AML-193 (cell line): ENCODE measurements around the gene DLG5.

Source experiments
- DNase-seq, 2 experiments: peaks; one replicate each; lab custom pipeline; 2025; lab: John Stamatoyannopoulos, UW

The DLG5 gene

DNA sequence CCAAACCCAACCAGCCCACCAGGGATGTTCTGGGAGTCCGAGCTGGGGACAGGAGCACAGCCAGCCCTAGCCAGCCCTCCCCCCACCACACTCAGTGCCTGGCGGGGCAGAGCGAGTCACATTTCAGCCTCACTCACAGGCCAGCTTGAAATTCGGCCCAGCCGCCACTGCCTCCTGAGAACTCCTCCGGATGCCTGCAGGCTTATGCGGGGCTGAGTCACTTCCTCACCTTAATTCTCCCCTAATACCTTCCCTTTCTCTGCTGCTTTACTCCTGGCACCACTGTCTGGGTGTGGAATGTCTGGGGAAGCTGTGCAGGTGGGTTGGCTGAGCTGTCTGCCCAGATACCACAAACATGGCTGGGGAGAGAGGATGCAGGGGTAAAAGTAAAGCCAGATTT is 22.6 kb upstream of the DLG5 start:
- DNase-seq: no peak

DNA sequence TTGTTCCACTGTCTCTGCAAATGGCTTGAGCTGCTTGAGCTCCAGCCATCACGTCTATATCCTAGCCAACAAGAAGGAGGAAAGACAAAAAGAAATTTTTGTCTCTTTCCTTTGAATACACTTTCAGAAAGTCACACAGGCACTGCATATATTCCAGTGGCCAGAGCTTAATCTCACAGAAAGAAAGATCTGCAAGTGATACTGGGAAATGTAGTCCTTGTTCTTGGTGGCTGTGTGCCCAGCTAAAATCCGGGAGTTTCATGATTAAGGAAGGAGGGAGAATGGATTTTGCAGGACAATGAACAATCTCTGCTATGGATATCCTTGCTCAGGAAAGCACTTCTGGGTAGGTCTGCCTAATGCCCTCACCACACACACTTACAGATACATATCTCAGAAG is 19.5 kb upstream of the DLG5 start:
- no peak for DNase-seq

DNA sequence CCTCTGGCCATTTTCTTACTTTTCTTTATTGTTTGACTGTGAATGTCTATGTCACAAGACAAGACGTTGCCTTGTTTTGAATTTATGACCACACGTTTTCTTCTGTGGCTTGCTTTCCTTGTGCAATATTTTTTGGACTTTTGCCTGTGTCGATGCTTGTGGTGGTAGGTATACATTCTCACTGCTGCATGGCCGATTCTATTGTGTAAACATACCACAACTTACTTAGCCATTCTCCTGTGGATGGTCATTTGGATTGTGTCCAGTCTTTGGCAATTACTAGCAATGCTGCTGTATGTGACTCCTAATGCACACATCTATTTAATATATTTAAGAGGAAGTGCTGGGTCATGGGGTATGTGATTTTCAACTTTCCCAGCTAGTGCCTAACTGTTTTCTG is 18.0 kb upstream of the DLG5 start:
- DNase-seq: peak; percentile 83 to 86

DNA sequence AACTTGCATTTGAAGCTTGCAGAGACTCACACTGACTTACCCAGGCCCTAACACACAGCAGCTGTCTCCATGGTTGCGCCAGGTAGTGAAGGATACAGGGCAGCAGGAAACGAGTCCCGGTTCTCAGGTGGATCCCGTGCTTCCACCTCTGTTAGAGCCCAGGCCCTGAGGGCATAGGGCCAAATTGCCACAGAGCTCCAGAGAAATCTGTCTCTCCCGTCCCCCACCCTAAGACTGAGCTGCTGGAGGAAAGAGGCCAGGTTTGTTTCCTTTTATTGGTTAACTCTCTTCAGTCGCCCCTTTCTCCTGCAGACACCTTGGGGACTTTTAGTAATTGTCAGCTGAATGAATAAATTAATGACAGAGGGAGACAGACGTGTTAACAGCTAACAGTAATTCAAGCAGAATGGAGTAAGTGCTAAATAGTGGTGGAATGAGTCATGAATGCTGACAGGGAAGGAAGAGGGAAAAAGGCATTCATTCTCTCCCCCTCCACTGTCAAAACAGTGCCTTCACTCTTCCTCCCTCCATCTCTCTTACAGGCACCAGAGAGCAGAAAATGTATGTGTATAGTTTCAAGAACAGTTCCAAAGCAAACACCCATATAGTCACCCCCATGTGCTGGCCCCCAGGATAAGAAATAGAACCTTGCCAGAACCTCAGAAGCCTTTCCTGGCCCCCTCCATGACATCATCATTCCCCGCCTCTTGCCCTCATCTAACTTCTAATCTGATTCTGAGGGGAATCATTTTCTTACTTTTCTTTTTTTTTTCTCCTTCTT is 16.8 kb upstream of the DLG5 start:
- peak in 1 of 2 experiments; percentile 3 for DNase-seq

DNA sequence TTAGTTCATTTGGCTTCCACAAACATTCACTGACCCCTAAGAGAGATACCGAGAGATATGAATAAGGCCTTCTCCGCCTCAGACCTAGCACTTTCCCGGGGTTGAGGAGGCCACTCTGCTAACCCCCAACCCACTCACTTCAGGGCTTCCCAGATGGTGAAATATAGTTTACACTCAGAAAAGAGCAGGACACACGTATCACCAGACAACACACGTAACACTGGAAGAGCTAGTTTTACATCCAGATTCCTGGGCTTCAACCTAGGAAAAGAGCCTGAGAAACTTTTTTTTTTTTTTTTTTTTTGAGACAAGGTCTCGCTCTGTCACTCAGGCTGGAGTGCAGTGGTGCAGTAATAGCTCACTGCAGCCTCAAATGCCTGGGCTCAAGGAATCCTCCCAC is 15.2 kb upstream of the DLG5 start:
- DNase-seq: no peak

DNA sequence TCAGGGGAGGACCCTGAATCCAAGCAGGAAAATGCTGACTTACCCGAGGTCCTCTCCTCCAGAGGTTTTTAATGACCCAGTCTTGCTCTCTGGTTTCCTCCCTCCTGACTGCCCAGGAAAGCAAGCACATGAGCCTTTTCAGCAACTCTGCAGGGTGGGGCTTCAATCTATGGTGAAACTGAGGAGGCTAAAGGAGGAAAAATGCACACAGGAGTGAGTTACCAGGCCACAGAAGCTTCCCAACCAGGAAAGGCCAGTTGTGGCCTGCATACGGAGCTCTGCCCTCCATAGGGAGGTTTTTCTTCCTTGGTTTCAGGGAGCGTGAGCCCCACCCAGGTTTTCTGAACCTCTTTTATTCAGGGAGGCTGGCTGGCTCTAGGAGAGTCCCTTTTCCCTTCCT is 14.1 kb upstream of the DLG5 start:
- DNase-seq: no peak

DNA sequence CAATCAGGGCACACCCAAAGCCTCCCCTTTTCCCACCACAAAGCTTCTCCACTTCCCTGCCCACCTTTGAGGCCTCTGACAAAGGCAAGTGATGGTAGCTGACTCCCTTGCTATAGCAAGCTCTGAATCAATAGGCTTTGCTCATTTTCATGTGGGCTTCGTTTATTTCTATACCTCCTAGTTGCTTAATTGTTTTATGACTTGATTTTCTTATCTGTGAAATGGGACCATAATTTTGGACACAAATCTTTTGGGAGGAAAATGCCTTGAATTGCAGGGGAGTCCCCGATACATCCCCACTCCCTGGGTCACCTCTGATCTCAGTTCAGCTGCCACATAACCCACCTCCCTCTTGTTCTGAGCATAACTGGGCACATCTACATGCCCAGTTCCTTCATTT is 13.7 kb upstream of the DLG5 start:
- DNase-seq: no peak

DNA sequence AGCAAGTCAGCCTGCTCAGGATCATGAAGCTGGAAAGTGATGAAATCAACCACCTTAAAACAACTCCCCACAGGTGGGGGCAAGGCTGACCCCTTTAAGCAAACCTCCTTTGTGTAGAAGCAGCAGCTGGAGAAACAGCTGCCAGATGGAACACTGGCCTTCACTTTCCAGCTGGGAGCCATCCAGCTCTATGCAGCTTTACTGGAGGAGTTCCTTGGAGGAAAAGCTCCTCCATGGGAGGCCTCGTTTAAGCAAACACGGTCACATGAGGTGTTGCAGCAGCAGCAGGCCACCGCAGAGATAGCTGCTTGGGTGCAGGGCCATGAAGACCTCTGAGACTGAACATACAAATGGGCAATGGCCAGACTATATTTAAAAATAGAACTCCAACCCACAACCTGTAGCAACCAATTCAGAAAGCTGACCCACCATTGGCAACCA is 13.0 kb upstream of the DLG5 start:
- DNase-seq: no peak

DNA sequence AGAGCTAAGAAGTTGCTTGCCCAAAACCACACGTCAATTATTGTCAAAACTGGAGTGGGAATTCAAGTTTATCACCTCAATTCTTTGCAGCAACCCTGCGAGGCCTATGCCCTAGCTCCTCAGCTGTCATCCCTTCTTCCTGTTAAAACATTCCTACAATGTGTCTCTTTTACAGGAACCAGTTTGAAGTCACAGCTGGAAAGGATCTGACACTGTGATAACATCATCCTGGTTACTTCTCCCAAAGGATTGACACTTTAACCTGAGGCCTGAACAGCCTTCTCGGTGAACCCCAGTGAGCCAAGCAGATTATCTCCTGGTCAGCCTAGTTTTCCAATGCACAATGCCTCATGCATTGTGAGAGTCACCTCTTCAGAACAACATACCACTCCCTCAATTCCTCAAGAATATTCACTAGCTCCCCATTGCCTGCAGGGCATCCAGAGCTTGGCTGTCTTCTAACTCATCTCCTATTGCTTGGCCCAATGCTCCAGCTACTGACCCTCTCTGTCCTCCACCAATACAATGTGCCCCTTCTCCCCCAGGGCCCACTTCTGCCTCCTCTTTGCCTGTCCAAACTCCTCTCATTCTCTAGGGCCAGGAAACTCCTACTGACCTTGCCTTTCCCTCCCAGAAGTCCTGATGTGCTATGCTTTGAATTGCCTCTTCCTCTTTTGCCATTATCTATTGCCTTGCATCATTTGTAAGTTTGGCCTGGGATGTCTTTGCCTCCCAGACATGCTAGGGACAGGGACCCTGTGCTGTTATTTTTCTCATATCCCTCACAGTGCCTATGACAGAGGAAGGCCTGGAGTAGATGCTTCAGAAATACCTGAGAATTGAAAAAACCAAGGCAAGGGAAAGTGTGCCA is 10.4 kb upstream of the DLG5 start:
- DNase-seq: peak in 1 of 2 experiments; percentile 2

DNA sequence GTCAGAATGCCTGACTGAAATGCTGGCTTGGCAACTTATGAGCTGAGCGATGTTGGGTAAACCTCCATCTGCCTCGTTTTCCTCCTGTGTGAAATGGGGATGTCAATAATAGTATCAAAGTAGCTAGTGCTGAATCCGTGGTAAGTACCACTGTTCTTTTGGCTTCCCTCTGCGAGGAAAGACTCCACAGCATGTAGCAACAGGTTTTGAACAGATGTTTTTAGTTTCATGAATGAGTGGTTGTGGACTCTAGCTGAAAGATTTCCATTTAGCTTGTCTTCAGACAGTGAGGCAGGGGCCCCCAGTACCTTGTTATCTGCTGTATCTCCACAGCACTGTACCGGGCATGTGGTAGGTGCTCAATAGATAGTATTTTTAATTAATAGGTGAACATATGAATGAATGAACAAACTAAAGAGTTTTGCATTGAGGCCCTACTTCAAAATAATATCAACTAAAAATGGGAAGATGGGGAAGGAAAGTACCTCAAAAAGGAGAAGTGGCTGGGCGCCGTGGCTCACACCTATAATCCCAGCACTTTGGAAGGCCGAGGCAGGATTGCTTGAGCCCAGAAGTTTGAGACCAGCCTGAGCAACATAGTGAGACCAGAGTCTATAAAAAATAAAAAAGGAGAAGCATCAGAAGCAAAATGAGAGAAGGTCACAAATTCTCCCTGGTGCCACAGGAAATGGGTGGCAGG is 5.6 kb upstream of the DLG5 start:
- DNase-seq: no peak

DNA sequence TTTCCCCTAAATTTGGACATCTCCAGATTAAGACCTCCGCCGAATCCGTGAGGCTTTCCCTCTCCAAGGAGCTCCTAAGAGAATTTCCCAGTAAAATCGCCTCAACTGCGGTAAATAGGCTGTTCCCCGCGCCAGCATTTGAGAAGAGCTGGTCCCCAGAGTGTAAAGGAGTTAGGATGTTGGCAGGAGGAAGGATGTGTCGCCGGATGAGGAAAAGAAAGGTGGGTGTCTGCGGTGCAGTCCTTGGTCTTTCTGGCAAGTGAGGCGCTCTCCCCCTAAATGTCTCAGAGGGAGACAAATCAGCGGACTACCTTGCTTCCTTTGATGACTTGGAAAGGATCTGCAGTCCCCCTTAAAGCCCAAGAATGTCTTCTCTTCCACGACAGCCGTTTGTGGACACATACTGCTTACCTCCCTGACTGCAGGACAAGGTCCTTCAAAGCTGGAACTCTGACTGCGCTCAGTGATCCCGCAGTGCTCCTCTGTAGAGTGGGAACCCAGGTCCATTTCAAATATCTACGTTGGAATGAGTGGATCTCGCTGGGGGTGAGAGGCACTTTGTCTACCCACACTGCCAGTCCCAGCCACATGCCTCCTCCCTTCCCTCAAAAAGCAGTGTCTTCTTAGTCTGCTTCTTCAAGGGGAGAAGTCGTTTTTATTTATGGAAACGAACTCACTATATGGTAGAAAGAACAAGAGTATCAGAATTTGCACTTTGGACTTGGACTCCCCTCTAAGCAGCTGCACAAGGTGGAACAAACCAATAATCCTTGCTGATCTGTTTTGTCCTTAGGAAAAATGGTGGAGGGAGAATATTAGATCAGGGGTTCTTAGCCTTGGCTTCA is 1.1 kb upstream of the DLG5 start:
- no peak for DNase-seq

DNA sequence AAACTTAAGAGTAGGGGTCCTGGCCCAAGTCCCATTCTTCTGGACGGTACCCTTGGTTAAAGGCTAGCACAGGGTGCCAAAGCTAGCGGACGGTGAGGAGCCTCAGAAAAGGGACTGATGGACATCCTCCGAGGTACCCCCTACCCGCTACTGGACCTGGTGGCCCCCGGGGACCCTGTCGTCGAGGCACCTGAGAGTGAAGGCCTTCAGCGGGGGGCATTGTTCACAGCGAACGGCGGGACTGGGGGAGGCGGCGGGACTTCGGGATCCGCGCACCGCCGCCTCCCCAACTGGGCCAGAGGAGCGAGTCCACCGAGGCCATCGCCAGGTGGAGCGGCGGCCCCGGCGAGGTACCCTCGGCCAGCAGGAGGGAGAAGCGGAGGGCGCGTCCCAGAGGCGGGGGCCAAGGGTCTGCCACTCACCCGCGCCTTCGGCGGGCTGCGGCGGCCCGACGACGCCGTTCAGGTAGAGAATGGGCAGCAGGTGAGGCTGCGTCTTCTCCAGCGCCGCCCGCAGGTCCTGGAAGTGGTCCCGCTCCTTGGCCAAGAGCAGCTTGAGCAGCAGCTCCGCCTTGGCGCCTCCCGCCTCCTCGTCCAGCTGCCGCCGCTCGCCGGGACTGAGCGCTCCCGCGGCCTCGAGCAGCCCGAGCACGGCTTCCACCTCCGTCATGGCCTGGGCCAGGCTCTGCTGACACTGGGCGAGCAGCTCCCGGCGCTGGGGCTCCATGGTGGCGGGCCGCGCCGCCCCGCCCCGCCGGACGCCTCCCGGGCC is 575 bp downstream of the DLG5 start:
- DNase-seq: no peak

DNA sequence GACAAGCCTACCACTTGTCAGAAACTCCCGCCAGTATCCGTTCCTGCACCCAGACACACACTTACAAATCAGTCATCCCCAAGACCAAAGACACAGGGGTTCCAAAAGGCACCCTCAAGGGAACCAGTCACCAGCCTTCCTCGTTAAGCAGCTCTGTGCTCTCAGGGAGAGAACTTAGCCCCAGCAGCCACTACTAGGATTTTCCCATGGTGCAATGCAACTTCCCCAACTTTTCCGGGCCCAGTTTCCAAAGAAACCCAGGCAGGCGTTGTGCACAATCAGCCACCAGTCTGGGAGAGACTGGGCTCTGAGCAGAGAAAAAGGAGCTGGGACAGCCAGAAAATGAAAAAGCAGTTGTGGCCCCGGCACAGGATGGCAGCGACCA is 1.2 kb downstream of the DLG5 start:
- no peak for DNase-seq

DNA sequence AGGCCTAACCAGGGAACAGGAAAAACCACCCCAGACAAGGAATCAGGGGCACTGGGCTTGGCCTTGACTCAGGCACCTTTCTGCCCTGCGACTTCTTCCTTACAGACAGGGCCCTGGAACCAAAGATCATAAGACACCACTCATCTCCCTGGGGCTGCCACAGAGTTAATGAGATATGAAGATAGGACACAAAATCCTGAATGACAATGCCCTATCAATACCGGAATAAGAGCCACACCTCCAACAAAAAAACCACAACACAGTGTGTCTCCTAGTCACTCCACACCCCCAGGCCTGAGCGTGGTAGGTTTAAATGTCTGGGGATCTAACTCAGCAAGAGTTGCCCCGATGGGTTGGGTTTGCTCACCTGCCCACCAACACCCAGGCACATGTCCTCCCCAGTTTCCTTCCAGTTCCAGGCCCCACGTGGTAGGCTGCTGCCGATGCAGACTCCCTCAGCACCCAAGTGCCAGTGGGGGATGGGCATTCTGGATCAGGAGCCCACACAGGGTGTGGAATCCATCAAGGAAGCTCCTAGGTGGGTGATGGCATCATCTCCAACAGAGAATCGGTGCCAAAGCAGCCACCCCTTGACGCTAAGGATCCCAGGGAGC is 3.9 kb downstream of the DLG5 start:
- DNase-seq: no peak

DNA sequence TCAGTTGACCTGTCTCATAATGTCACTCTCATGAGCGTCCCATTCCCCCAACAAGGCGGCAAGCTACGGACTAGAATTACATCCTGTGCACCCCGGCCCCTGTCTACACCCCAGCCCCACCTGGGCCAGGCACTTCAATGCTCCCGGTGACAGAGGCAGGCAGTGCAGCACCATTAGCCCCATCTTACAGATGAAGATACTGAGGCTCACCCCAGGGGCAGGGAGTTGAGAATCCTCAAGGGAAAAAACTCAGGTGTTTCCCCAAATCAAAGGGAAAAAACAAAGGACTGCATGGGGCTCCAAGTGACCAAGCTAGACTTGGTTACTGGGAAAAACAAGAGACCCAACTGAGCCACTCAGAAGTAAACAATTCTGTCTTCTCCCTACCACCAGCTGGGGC is 4.5 kb downstream of the DLG5 start:
- no peak for DNase-seq

DNA sequence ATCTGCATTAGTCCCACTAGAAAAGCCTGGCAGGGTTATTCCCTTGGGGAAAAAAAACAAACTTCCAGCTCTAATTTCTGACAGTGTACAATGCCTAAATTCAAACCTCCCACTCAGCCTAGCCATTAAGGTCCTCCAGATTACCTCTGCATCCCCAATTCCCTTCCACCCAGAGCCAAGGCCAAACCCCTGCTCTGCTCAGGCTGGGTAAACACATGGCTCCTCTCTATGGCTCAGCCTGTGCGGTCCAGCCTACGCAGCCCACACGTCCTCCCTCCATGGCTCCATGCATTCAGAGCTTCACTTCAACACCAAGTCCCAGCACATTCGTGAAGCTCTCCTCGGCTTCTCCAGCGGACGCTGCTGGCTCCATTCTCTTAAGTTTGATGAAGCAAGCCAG is 5.2 kb downstream of the DLG5 start:
- DNase-seq: no peak

DNA sequence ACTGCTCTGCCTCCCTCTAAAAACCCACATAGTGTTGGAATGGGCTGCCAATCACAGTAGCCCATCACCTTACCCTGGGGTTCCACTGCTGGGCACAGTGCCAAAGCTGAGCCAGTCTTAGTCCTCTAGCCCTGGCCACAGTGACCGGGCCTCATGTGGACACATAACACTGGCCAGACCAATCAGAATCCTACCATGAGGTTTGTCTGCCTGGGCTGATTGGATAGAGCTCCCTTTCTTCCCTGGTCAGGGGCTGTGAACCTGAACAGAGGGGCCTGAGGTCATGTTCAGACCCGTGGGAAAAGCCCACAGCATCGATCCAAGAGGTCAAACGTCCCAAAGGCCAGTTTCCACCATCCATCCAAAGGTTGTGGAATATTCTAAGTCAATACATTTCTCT is 6.1 kb downstream of the DLG5 start:
- no peak for DNase-seq

DNA sequence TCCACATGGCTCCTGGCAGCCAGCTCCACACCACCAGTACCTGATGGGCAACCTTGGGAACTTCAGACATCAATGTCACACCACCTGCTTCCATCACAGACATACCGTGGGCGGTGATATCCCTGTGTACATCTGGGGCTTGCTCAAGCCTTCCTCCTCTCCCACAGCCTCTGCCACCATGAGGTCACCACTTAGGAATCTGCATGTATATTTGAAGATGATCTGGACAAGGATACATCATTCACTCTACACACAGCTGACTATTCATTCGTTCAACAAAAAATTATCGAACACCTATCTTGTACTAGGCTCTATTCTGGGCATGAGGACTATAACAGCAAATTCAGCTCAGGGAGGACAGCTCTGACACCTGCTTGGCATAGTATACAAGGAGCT is 6.8 kb downstream of the DLG5 start:
- no peak for DNase-seq

DNA sequence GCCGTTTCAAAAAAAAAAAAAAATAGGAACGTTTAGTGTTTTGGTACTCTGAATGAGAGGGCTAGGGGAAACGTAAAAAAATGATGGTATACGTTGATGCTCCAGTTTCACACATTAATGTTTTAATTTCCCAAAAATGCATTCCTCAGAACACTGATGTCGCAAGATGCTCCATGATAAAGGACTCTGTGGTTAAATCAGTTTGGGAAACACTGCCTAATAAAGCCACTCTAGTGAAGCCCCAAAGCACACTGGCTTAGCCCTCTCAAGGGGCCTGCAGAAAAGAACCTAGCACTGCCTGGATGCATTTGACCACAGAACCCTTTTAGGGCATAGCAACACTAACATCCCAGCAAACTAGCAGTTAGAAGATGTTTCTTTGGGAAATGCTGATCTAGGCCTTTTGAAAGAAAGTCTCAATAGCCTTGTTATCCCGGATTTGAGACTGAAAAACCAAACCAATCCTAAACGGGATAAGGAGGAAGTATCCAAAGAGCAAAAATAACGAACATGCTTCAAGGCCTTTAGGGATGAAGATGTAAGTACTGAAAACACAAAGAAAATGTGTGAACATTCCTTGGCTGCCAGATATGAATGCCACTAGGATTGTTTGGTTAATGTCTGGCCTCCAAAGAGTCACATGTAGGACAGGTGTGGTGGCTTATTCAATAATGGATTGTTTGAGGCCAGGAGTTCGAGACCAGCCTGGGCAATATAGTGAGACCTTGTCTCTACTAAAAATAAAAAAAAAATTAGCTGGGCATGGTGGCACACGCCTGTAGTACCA is 11.0 kb downstream of the DLG5 start:
- no peak for DNase-seq

DNA sequence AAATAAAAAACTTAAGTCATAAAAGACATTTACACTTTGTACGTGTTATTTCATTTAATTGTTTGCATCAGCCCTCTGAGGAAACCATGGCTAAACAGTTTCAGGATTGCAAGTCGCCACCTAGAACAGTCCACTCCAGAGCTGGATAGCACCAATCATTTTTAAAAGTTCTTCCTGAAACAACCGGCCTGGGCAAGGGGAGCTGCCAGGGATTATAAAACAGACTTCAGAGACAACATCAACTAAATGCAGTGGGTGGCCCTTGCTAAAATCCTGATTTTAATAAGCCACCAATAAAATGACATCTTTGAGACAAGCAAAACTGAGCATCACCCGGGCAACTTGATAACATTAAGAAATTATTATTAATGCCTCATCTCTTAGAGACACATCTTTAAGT is 13.5 kb downstream of the DLG5 start:
- no peak for DNase-seq
